ENCODE measurements around the gene TNFSF18.
"Not testable (repeated sequence)": the region's sequence is repeated elsewhere in the genome, so short reads cannot be mapped to it uniquely, and the experiment has no call there.

Gene TNFSF18

GRCh38 chr1:173093691-173094445, 43.1 kb upstream of the TNFSF18 start:
- no peaks in the 10 kb centered on the region for H3K9me3 ChIP-seq (ENCODE audit: severe bottlenecking)
- TF ChIP-seq, protein P1, sequence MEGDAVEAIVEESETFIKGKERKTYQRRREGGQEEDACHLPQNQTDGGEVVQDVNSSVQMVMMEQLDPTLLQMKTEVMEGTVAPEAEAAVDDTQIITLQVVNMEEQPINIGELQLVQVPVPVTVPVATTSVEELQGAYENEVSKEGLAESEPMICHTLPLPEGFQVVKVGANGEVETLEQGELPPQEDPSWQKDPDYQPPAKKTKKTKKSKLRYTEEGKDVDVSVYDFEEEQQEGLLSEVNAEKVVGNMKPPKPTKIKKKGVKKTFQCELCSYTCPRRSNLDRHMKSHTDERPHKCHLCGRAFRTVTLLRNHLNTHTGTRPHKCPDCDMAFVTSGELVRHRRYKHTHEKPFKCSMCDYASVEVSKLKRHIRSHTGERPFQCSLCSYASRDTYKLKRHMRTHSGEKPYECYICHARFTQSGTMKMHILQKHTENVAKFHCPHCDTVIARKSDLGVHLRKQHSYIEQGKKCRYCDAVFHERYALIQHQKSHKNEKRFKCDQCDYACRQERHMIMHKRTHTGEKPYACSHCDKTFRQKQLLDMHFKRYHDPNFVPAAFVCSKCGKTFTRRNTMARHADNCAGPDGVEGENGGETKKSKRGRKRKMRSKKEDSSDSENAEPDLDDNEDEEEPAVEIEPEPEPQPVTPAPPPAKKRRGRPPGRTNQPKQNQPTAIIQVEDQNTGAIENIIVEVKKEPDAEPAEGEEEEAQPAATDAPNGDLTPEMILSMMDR (IDR thresholded peaks at IDR 0.05; ENCODE audit: low read depth, low read length): no peak
- no peaks in the 10 kb centered on the region for H3K36me3 ChIP-seq
- no peak for DNase-seq
- peaks cover 60% of the 10 kb centered on the region for H3K27me3 ChIP-seq (ENCODE audit: insufficient read depth, low read depth, severe bottlenecking)
- H3K27ac ChIP-seq: no peak overlapping the region
- no peak overlapping the region for H3K4me3 ChIP-seq (ENCODE audit: low read depth, low read length)

DNA sequence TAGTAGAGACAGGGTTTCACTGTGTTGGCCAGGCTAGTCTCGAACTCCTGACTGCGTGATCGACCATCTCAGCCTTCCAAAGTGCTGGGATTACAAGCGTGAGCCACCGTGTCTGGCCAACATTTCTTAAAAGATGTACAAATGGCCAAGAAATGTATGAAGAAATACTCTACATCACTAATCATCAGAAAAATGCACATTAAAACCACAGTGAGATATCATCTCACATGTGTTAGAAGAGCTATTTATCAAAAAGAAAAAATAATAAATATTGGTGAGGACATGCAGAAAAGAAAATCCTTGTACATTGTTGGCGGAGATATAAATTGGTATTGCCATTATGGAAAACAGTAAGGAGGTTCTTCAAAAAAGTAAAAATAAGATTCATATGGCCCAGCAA, 33.6 kb upstream of the TNFSF18 start:
- peaks cover 16% of the 10 kb centered on the region for H3K27me3 ChIP-seq (ENCODE audit: insufficient read depth, low read depth, severe bottlenecking)

GRCh38 chr1:173082913-173083312, 32.2 kb upstream of the TNFSF18 start:
- peaks cover 13% of the 10 kb centered on the region for H3K27me3 ChIP-seq (ENCODE audit: insufficient read depth, low read depth, severe bottlenecking)
- peaks cover 2% of the 10 kb centered on the region for H3K9me3 ChIP-seq (ENCODE audit: severe bottlenecking)
- no peak overlapping the region for H3K4me3 ChIP-seq (ENCODE audit: low read depth, low read length)
- H3K36me3 ChIP-seq: no peaks in the 10 kb centered on the region
- TF ChIP-seq, protein P1 (IDR thresholded peaks at IDR 0.05; ENCODE audit: low read depth, low read length): no peak
- no peak for DNase-seq
- no peak overlapping the region for H3K27ac ChIP-seq

More for the DNA sequence above, 33.6 kb upstream of the TNFSF18 start:
- peaks cover 2% of the 10 kb centered on the region for H3K9me3 ChIP-seq (ENCODE audit: severe bottlenecking)
- no peak overlapping the region for H3K4me3 ChIP-seq (ENCODE audit: low read depth, low read length)
- DNase-seq: no peak
- H3K27ac ChIP-seq: no peak overlapping the region
- H3K36me3 ChIP-seq: no peaks in the 10 kb centered on the region
- TF ChIP-seq, protein P1 (IDR thresholded peaks at IDR 0.05; ENCODE audit: low read depth, low read length): no peak

- DNase-seq; H3K4me3 ChIP-seq (ENCODE audit: low read depth, low read length); H3K27ac ChIP-seq; H3K36me3 ChIP-seq: not testable (repeated sequence)
- Histone ChIP-seq H3K27me3 (ENCODE audit: insufficient read depth, low read depth, severe bottlenecking) (peaks cover 10% of the 10 kb centered on the region), H3K9me3 (ENCODE audit: severe bottlenecking) (peaks cover 10% of the 10 kb centered on the region)
Measured at GRCh38 chr1:173074217-173074616, 23.5 kb upstream of the TNFSF18 start.

- no peaks in the 10 kb centered on the region for H3K9me3 ChIP-seq (ENCODE audit: severe bottlenecking)
- H3K4me3 ChIP-seq (ENCODE audit: low read depth, low read length): no peak overlapping the region
- TF ChIP-seq, protein P1 (IDR thresholded peaks at IDR 0.05; ENCODE audit: low read depth, low read length): no peak
- DNase-seq: no peak
- H3K27ac ChIP-seq: no peak overlapping the region
- H3K36me3 ChIP-seq: no peaks in the 10 kb centered on the region
- H3K27me3 ChIP-seq (ENCODE audit: insufficient read depth, low read depth, severe bottlenecking): peaks cover 24% of the 10 kb centered on the region
Measured at GRCh38 chr1:173064011-173064410, 13.3 kb upstream of the TNFSF18 start.

GRCh38 chr1:173063171-173063570, 12.4 kb upstream of the TNFSF18 start:
- no peak overlapping the region for H3K4me3 ChIP-seq (ENCODE audit: low read depth, low read length)
- no peak for DNase-seq
- H3K9me3 ChIP-seq (ENCODE audit: severe bottlenecking): no peaks in the 10 kb centered on the region
- TF ChIP-seq, protein P1 (IDR thresholded peaks at IDR 0.05; ENCODE audit: low read depth, low read length): no peak
- peaks cover 24% of the 10 kb centered on the region for H3K27me3 ChIP-seq (ENCODE audit: insufficient read depth, low read depth, severe bottlenecking)
- H3K27ac ChIP-seq: no peak overlapping the region
- H3K36me3 ChIP-seq: no peaks in the 10 kb centered on the region

Measured in WERI-Rb-1 (cell line).